Posterior cingulate gyrus (tissue), 11 donors: Measurements from ENCODE around the gene AOAH.
"Not testable (repeated sequence)": the region's sequence is repeated elsewhere in the genome, so short reads cannot be mapped to it uniquely, and the experiment has no call there.

Source experiments
- DNase-seq, 10 donors: peaks; one replicate each; pipeline versions ENCODE4 v3.0.0 to v3.0.0-alpha.2; 2020 to 2021; ENCODE audit warnings: mixed read lengths in 3 of 10
- intact Hi-C: fragments of 100-400 bp; cut with DNase I; formaldehyde crosslinking; loops from one replicate; pipeline ENCODE4 v1.15.1; 2023

The AOAH gene

DNA sequence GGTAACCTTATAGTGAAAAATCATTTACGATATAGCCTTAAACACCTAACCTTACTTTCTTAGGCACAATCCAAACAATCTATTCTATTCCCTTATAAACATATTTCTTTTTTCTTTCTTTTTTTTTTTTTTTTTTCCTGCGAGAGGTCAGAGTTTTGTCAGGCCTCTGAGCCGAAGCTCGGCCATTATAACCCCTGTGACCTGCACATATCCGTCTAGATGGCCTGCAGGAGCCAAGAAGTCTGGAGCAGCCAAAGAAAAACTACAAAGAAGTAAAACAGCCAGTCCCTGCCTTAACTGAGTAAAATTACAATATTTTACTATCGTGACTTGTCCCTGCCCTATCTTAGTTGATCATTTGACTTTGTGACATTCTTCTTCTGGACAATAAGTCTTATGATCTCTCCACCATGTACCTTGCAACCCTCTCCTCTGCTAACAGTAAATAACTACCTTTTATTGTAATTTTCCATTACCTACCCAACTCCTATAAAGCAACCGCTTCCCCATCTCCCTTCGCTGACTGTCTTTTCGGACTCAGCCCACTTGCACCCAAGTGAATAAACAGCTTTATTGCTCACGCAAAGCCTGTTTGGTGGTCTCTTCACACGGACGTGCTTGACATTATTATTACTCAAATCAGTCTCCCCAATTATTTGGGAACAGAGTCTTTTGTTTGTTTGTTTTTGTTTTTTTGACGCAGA is 64.5 kb downstream of the AOAH start:
- intact Hi-C loops: no loop called here
- no peak for DNase-seq

DNA sequence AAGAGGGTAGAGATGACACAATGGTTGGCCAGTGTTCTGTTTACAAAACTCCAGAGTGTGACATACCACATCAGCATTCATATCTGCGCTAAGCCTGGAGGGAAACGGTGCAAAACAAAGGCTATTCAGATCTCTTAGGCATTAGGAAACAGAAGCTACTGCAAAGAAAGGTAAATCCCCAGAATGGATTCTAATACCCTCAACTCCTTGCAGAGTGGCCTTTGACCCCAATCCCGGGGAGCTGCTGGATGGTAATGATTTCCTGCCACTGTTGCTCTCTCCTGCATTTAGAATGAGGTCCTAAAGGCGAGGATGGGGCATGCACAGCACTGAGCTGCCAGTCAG is 65.2 kb downstream of the AOAH start:
- intact Hi-C loops: no loop called here
- DNase-seq: no peak

DNA sequence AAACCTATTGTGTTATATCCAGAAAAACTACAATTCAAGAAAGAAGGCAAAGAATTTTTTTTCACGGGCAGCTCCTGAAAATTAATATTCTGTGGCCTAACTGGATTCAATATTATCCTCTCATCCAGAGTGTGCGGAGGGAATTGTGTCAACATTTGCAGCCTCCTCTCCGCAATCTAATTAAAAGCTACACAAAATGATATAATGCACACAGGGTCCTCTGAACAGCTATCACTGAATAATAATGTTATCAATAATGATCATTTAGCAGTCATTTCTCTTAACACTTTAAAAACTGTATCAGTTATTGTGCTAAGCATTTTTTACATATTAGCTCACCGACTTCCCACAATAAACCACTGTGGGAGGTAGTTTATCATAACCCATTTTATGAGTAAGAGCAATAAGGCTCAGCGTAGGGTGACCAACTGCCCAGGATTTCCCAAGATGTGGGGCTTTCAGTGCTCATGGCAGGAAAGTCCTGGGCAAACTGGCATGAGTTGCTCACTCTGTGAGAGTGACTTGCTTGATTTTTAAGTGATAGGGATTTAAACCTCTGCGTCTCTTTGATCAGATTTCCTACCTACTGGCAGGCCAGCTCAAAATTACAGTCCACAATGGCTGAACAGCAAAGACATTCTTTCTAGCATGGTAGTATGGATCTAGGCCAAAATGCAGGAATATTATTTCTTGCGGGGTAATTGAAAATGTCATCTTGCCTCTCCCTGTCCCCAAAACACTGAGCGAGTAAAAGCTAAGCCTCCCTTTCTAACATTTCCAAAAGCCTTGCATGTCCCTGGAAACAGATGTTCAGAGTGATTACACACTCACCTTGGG is 65.7 kb downstream of the AOAH start:
- no peak for DNase-seq
- intact Hi-C loops: no loop called here

DNA sequence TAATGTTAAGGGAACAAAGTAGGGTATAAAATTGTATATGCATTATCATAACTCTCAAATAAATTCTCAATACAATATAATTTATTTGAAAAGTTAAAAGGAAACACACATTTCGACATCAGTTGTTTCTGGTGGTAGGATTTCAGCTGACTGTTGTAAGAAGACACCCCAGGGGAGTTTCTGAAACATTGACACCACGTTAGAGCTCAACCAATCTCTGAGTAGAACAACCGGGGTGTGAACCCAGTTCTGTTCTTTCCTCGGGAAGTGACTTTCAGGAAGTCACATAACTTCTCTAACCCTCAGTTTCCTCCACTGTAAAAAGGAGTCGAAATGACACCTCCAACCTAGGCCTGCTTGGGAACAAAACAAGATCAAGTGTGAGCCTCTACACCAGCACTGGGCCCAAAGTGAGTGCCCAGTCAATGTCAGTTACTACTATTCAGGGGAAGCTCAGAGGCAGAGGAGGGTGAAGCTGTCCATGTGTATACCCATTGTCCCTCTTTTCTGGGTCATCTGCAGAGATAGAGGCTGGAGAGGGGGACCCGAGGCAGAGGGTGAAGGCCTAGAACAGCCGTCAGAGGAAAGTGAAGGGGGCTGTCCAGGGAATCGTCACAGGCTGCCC is 67.1 kb downstream of the AOAH start:
- intact Hi-C loops: no loop called here
- no peak for DNase-seq

DNA sequence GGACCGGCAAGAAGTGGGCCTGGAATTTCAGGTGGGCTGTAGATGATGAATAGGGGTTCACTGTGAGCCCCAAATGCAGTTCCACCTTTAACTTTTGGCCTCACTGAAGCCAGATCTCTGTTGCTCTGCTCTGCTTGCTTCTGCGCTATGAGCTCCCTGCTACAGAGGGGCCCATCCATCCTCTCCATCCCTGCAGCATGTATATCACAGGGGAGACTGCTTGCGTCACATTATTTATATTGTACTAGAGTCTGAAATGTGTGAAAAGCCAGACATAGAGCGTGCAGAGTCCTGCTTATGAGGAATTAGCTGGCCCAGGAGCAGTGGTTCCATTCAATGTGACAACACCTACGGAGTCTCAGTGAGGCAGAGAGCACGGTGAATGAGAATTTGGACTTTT is 69.9 kb downstream of the AOAH start:
- intact Hi-C loops: no loop called here
- no peak for DNase-seq

DNA sequence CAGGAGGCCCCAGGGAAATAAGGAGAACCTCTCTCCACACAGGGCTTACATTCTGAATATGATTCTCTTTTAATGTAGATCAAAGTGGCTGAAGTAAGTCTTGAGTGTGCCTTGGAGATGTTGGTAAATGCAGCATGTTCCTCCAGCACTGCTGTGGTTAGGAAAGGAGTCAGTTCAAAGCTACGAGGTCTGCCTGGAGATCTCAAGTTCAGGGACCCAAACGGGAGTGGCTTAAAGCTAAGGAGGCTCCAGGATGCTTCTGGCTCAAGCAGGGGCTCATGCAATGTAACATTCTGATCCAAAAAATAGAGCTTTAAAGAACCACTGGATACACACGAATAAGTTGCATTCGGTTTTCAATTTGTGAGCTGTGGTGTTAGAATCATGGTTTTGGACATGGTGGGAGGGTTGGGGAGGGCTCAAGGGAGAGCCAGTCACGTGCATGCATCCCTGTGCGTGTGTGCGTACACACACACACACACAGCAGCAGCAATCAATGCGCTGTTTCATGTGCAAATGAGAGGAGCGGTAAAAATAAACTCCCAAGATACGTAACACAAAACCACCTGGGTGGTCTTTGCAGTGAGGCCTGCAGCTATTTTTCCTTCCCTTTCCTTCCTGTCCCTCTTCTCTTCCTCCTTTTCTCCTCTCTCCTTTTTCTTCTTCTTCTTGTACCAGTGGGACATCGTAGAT is 70.5 kb downstream of the AOAH start:
- no peak for DNase-seq
- intact Hi-C loops: no loop called here

DNA sequence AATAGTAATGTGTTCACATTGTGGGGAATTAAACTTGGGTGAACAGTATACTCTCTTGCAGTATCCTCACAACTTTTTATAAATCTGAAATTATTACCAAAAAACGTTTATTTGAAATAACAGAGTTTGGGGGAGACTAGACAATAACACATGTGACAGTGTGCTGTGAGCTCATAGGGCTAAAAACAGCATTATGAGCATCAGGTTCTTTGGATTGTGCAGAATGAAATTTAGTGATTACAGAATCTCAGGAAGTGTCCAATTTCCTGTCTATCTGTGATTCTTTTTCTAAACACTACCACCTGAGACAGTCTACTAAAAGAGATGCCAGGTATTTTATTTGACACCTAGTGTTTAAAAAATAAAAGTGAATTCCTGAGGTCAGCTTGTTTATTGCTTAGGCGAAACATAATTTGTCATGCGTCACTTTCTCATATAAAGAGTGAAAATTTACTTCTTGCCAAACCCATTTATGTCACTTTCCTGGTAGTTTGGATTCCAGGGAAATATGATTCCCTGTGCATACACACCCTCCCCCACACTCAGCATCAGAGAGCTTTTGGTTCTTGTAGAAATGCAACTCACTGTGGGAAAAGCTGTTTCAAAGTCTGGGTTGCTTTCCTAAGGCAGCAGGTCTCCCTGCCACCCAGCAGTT is 71.2 kb downstream of the AOAH start:
- DNase-seq: no peak
- intact Hi-C loops: no loop called here

DNA sequence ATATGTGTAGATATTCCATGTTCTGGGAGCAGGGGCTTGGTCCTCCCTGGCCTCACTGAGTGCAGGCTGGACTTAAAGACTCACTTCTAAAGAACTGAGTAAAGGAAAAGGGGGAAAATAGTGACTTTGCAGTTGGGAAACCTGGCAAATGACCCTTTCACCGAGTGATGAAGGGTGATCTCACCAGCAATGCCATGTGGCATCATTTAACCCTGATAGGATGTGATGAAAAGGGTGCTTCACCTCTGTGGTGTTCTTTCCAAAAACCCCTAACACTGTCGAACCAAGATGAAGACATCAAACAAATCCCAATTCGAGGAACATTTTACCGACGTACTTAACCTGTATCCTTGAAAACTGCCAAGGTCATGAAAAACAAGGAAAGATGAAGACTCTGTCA is 71.9 kb downstream of the AOAH start:
- DNase-seq: no peak
- intact Hi-C loops: no loop called here

DNA sequence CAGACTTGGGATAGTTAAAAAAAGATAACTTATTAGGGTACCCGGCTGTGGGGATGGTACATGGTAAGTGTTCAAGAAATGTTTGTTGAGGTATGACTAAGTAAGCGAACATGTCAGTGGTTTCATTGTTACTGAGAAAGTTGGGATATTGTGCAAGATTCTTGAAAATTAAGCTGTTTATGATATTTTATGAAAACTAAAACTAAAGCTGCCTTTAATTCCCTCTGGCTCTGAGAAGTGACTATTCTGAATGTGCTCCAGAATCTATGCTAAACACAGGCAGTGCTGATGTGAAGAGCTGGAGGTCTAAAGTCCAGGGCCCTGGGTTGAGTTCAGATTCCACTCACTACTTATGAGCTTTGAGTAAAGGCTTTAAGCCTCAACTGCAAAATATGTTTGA is 72.9 kb downstream of the AOAH start:
- DNase-seq: no peak
- intact Hi-C loops: no loop called here

DNA sequence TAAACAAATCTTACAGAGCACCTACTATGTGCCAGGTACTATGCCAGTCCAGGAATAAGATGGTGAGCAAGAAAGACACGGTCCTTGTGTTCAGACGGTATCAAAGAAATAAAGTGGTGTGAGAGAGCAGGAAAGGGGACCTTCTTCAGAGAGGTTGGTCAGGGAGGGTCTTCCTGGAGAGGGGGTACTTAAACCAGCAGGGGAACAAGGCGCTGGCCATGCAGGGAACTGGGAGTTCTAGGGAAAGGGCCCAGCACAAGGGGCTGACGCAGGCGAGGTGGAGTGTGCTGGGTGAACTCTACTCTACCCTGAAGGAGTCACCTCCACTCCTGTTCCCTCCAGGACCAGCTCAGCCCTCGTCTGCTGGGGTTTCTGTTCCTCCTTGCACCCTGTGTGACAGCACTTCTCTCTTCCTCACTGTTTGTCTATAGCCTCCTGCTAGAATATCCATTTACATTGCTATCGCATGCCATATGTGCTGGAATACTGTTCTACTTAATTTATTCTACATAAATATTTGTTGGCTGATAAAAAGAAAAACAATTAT is 73.5 kb downstream of the AOAH start:
- intact Hi-C loops: no loop called here

DNA sequence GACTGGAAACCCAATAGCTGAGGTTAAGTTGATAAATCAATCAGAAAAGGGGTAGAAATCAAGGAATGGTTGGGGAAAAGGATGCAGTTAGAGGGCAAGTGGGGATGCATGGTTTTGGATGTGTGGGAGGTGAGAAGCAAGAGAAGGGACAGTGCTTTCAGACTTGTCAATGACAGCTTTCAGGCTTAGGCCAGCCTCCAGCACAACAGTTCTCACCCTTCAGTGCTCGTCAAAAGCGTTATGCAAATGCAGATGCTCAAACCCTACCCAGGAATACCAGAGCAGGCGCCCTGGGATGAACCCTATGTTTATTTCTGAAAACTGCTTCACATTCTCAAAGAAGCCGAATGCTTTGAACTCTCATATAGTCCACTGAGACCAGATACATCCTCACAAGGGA is 74.0 kb downstream of the AOAH start:
- DNase-seq: no peak
- intact Hi-C loops: no loop called here

More for the DNA sequence above, 73.5 kb downstream of the AOAH start:
- DNase-seq: no peak

DNA sequence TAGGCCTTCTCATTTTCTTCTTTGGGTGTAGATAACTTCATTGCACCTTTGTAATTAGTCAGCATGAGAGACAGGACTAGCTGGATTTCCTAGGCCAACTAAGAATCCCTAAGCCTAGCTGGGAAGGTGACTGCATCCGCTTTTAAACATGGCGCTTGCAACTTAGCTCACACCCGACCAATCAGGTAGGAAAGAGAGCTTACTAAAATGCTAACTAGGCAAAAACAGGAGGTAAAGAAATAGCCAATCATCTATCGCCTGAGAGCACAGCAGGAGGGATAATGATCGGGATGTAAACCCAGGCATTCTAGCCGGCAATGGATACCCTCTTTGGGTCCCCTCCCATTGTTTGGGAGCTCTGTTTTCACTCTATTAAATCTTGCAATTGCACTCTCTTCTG is 75.0 kb downstream of the AOAH start:
- DNase-seq, intact Hi-C loops: not testable (repeated sequence)

DNA sequence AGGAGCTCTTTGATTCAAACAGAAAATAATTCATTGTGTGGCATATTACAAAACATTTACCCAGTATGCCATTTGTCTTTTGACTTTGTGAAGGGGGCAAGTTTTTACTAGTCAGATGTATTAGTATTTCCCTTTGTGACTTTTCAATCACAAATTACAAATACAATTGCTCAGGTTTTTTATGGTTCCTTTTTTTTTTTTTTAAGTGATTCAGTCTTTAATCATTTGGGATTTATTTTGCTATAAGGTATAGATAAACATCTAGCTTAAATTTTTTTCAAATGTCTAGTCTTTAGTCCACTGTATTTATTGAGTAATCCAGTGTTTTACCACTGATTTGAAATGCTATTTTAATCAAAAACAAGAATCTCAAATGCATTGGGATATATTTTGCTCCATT is 75.9 kb downstream of the AOAH start:
- intact Hi-C loops: no loop called here
- DNase-seq: no peak

DNA sequence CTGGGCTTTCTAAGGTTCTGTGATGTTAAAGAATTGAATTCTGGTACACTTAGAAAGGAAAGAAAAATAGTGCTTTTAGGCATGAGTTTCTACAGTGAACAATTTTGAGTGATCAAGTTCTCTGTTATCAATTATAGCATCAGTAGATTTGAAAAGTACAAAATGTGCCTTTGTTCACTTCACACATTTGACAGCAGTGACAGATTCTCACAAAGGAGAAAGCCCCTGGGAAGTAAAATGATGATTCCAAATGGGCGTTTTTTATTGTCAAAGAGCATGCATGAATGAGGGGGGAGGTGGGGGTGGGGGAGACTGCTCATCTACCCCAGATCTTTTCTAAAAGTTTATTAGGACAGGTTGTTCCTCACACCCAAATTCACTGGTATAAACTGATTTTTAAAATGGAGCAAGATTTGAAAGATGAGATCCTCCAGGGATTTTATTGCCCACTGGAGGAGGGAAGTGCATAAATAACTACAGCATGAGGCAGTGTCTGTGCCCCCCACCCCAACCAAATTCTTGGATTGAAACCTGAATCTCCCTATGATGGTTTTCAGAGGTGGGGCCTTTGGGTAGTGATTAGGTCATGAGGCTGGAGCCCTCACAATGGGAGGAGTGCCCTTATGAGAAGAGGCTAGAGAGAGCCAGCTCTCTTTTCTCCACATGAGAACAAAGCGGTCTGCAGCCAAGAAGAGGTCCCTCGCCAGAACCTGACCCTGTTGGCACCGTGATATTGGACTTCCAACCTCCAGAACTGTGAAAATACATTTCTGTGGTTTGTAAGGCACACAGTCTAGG is 79.5 kb downstream of the AOAH start:
- intact Hi-C loops: no loop called here
- DNase-seq: no peak

DNA sequence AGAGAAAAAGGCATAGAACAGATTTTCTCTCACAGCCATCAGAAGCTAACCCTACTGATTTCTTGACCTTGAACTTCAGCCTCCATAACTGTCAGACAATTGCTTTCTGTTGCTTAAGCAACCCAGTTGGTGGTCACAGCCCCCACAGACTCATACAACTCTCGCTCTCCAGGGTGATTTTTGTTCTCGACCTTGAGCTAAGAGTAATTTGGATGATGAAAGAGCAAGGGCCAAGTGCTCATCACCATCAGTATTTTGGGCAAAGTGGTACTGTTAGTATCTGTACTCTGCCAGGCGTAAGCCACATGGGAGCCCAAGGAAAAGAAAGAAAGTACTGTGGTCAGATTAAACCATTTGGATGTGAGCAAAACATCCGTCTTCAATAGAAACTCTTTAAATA is 81.9 kb downstream of the AOAH start:
- no peak for DNase-seq
- intact Hi-C loops: no loop called here

DNA sequence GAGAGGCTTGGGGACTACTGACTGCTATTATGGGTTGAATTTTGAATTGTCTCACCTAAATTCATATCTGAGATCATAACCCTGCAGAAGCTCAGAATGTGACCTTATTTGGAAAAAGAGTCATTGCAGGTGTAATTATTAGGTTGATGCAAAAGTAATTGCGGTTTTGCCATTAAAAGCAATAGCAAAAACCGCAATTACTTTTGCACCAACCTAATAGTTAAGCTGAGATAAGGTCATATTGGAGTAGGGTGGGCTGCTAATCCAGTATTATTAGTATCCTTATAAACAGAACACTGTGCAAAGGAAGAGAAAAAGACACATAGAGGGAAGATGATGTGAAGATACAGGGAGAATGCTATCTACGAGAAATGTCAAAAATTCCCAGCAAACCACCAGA is 82.3 kb downstream of the AOAH start:
- no peak for DNase-seq
- intact Hi-C loops: no loop called here

DNA sequence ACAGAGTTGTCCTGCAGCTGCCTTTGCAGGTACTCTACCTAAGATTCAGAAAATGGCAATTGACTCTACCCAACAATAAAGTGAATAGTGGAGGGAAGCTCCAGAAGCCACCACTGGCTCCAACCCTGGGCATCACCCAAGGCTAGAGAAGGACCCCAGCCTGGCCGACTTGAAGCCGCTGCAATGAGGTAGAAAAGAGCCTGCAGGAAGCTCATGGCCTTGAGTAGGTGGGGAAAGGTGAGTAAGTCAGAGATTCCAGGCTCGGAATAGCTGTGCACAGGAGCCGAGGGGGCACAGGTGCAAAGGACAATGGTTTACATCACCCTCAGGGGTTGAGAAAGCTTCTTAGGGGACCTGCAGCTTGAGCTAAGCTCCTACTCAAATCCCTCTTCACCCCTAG is 83.6 kb downstream of the AOAH start:
- intact Hi-C loops: no loop called here
- no peak for DNase-seq

DNA sequence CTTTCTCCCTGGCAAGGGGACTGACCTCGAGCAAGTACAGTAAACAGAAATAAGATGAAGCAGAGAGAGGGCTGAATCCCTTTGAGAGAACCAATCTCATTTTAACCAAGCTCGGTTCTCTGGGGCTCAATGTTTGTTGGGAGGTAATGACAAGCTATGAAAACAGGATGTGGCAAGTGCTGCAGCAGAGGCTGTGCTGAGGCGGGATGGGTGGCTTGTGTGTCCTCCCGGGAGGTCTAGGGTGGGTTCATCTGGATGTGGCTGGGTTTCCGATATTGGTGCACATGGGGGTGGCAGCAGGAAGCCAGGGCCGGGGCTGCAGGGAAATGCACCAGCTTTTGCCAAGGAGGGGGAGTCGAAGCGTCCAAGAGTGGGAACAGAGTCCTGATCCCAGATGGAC is 84.5 kb downstream of the AOAH start:
- DNase-seq: no peak
- intact Hi-C loops: no loop called here

DNA sequence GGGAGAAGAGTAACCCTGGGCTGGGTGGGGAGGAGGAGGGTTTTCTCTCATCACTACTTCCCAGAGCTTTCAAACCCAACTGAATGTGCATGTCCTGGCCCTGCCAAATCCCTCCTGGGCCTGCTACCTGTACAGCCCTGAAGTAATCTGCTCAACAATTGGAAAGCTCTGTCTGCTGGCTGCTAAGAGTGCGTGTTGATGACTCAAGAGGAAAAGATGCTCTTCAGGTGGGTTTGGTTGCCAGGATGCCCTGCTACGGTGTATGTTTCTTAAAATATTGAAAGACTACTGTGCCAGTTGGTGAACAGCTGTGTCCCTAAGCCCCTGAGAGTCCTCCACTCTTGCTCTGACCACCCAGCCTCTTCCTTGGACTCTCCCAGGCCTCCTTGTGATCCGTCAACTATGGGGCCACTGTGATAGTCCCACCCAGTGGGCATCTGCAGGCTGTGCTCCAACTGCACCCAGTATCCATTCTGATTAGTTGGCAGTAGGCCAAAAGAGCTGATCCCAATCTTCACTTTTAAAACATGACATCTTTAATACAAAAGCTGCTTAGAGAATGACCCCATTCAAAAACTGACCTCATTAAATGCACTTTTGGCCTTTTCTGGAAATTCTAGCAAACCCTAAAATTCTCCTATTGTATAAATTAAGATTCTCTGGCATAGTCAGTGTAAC is 85.6 kb downstream of the AOAH start:
- DNase-seq: no peak
- intact Hi-C loops: no loop called here
